Activated T-helper 17 cell treated with anti-CD3 and anti-CD28 coated beads, Interleukin-2, amount 50 U/mL, for 72 hours (primary cell): ENCODE data around the gene TMCC2. TPM values are rescaled to one million over a fixed set of nuclear protein-coding genes. Genes with fewer than 3 reads are reported as not detected.

ENCODE experiments used
- ATAC-seq: fragments of 150-1000 bp; cut with Tn5 transposase; replicated peaks from 2 replicates; pipeline ENCODE4 v1.10.0; 2021; ENCODE audit warnings: mild to moderate bottlenecking, moderate library complexity
- H3K27ac Mint-ChIP-seq: one replicate; pipeline ENCODE4 v1.8.0; 2022; ENCODE audit warnings: mixed read lengths
- H3K27me3 Mint-ChIP-seq: one replicate; pipeline ENCODE4 v1.8.0; 2022; ENCODE audit warnings: mixed read lengths
- H3K36me3 Mint-ChIP-seq: one replicate; pipeline ENCODE4 v1.8.0; 2022; ENCODE audit warnings: low read depth, mild to moderate bottlenecking, mixed read lengths
- H3K4me1 Mint-ChIP-seq: one replicate; pipeline ENCODE4 v1.8.0; 2022; ENCODE audit warnings: mixed read lengths
- H3K4me3 Mint-ChIP-seq: one replicate; pipeline ENCODE4 v1.8.0; 2022; ENCODE audit warnings: mild to moderate bottlenecking, mixed read lengths
- H3K9me3 Mint-ChIP-seq: one replicate; pipeline ENCODE4 v1.8.0; 2022; ENCODE audit warnings: mixed read lengths
- total RNA-seq, 2 donors: library from RNA; stranded (reverse); gene quantifications; one replicate each; pipeline ENCODE4 v1.2.3, GENCODE V29; 2022

Gene TMCC2
- total RNA-seq, 2 donors from 2014 or later = 2.6 to 3.5 TPM

DNA sequence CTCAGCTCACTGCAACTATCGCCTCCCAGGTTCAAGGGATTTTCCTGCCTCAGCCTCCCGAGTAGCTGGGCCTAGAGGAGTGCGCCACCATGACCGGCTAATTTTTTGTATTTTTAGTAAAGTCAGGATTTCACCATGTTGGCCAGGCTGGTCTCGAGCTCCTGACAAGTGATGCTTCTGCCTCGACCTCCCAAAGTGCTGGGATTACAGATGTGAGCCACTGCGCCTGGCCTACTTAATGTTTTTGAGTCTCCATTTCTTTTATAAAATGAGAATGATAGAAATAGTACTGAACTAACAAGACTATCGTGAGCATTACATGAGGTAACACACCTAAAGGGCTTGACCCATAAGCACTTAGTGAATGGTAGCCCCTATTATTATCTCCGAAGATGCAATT lies 72.4 kb downstream of the TMCC2 start:
- Mint-ChIP-seq H3K27ac (no peak overlapping the region), H3K27me3 (no peaks in the 10 kb centered on the region), H3K4me3 (no peak overlapping the region), H3K9me3 (no peaks in the 10 kb centered on the region), H3K4me1 (peaks cover 17% of the 10 kb centered on the region), H3K36me3 (peaks cover 14% of the 10 kb centered on the region)
- ATAC-seq = no peak

- peaks cover 12% of the 10 kb centered on the region for H3K4me1 Mint-ChIP-seq
- no peak overlapping the region for H3K4me3 Mint-ChIP-seq
- H3K27me3 Mint-ChIP-seq = no peaks in the 10 kb centered on the region
- no peak overlapping the region for H3K27ac Mint-ChIP-seq
- no peaks in the 10 kb centered on the region for H3K9me3 Mint-ChIP-seq
- ATAC-seq = no peak
- H3K36me3 Mint-ChIP-seq = peaks cover 26% of the 10 kb centered on the region
Measured at GRCh38 chr1:205301205-205301821, 73.6 kb downstream of the TMCC2 start.

DNA sequence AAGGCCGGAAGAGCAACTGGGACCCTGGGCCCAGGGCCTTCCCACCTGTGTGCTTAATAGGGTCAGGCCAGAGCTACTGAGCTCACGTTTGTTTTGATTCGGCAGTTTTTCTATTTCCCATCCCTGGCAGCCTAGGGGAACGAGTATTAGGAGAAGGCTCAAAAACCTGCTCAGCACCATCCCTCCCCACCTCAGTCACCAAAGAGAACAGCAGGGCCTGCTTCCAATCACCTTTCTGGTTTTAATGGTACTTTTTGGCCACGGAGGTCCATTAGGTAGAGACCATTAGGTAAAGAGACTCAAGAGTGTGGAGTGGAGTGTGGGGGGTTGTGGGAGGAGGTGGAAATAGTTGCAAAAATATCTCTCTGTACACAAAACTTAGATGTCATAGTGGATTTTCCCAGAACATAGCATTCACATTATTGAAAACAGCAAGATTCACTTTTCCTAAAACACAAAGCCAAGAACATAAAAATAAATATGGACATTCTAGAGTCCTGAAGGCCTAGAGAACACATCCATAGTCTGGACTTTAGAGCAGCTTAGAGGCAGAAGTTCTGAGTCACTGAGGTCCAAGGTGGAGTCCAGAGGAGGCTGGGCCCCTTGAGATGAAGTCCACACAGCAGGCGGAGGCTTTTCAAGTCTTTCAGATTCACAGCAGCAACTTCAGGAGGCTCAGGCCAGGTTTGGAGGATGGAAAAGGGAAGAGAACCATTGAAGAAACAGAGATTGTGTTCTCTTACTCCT lies 74.3 kb downstream of the TMCC2 start:
- no peaks in the 10 kb centered on the region for H3K27me3 Mint-ChIP-seq
- ATAC-seq = no peak
- H3K9me3 Mint-ChIP-seq = no peaks in the 10 kb centered on the region
- H3K4me1 Mint-ChIP-seq = peaks cover 10% of the 10 kb centered on the region
- H3K27ac Mint-ChIP-seq = peak overlapping the region; percentile 24
- peaks cover 33% of the 10 kb centered on the region for H3K36me3 Mint-ChIP-seq
- H3K4me3 Mint-ChIP-seq = no peak overlapping the region

DNA sequence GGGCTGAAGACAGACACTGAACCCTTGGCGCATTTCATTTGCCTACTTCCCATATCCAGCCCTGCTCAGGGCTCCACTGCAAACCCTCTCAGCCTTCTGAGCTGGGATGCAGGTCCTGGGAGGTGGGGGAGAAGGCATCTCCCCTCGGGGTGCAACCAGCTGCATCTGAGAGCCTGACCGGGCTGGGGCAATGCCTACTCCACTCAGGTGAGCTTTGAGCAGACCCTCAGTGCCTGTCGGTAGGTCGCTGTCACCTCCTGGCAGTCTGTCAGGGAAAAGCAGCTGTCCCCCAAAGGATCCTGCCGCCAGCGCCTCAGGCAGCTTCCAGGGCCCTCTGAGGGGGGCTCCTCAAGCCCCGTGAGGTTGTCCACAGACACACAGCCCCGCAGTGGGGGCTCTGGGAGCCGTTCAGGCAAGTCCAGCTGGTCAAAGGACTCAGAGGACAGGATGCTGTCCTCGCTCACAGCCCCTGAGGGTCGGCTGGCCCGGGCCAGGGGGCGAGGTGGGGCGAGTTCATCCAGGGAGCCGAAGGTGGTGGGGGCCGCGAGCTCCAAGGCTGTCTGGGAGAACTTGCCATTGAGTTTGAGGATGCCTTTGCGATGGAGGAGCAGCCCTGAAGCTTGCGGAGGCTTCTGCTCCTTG lies 75.6 kb downstream of the TMCC2 start:
- H3K36me3 Mint-ChIP-seq = peaks cover 46% of the 10 kb centered on the region
- H3K27ac Mint-ChIP-seq = no peak overlapping the region
- H3K9me3 Mint-ChIP-seq = no peaks in the 10 kb centered on the region
- H3K27me3 Mint-ChIP-seq = no peaks in the 10 kb centered on the region
- H3K4me3 Mint-ChIP-seq = no peak overlapping the region
- peaks cover 14% of the 10 kb centered on the region for H3K4me1 Mint-ChIP-seq
- ATAC-seq = no peak

- H3K4me1 Mint-ChIP-seq = peaks cover 14% of the 10 kb centered on the region
- no peak overlapping the region for H3K4me3 Mint-ChIP-seq
- no peaks in the 10 kb centered on the region for H3K9me3 Mint-ChIP-seq
- H3K36me3 Mint-ChIP-seq = peaks cover 52% of the 10 kb centered on the region
- H3K27ac Mint-ChIP-seq = peak overlapping the region; percentile 45
- no peak for ATAC-seq
- H3K27me3 Mint-ChIP-seq = no peaks in the 10 kb centered on the region
Measured at GRCh38 chr1:205304046-205304694, 76.4 kb downstream of the TMCC2 start.

GRCh38 chr1:205304695-205305070 lies 76.9 kb downstream of the TMCC2 start:
- peaks cover 52% of the 10 kb centered on the region for H3K36me3 Mint-ChIP-seq
- H3K9me3 Mint-ChIP-seq = no peaks in the 10 kb centered on the region
- peak; percentile 34 for ATAC-seq
- H3K4me3 Mint-ChIP-seq = no peak overlapping the region
- peak overlapping the region; percentile 45 for H3K27ac Mint-ChIP-seq
- H3K27me3 Mint-ChIP-seq = no peaks in the 10 kb centered on the region
- peaks cover 14% of the 10 kb centered on the region for H3K4me1 Mint-ChIP-seq

DNA sequence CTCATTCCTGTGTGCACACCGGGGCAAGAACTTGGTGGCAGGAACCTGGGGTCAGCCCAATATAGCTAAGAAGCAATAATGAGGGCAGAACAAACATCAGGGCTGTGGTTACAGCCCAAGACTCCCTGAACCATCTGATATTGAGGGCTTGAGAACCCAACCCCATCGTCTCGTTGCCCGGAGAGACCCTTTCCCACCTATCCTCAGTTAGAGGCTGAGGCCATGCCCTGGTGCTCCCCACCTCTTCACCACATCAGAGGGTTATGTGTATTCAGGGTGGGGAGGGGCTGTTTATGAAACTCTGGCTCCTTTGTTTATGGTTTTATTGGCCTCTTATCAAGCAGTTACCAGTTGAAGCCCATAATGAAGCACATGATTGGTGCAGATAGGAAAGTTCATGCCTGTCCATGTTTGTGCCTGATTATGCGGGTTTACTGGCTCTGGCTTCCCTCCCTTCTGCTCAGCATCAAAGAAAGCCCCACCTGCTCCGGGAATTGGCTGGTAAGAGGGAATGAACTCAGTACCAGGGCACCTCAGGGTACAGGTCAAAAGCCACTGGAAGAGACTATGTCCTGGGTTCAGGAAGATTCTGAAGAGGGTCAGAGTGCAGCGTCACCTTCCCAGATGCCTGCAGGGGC lies 79.3 kb downstream of the TMCC2 start:
- Mint-ChIP-seq H3K27ac (peak overlapping the region; percentile 14), H3K4me3 (no peak overlapping the region), H3K36me3 (peaks cover 70% of the 10 kb centered on the region), H3K9me3 (no peaks in the 10 kb centered on the region), H3K4me1 (peaks cover 24% of the 10 kb centered on the region), H3K27me3 (no peaks in the 10 kb centered on the region)
- no peak for ATAC-seq

DNA sequence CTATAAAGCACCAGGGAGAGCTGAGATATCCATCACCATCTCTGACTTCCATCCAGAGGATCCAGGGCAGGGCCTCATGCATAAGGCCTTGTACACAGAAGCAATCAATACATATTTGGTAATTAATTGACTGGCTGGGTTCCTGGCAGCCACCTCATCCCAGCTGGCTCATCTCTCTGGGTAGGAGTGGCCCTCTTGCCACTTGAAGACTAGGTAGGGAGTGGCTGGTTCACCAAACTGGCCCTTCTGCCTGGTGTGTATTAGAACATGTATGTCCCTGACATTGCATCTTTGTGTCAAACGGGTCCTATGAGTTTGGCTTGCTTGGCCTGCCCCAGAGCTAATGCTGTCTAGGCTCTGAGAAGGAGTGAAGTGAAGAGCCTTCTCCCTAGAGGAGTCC lies 82.0 kb downstream of the TMCC2 start:
- no peak for ATAC-seq
- Mint-ChIP-seq H3K4me3 (no peak overlapping the region), H3K4me1 (peaks cover 31% of the 10 kb centered on the region), H3K27me3 (no peaks in the 10 kb centered on the region), H3K36me3 (peaks cover 61% of the 10 kb centered on the region), H3K27ac (peak overlapping the region; percentile 22), H3K9me3 (no peaks in the 10 kb centered on the region)

GRCh38 chr1:205310976-205311704 lies 83.4 kb downstream of the TMCC2 start:
- Mint-ChIP-seq H3K9me3 (no peaks in the 10 kb centered on the region), H3K27me3 (no peaks in the 10 kb centered on the region), H3K4me3 (no peak overlapping the region), H3K36me3 (peaks cover 47% of the 10 kb centered on the region), H3K27ac (peak overlapping the region; percentile 22), H3K4me1 (peaks cover 32% of the 10 kb centered on the region)
- ATAC-seq = no peak

DNA sequence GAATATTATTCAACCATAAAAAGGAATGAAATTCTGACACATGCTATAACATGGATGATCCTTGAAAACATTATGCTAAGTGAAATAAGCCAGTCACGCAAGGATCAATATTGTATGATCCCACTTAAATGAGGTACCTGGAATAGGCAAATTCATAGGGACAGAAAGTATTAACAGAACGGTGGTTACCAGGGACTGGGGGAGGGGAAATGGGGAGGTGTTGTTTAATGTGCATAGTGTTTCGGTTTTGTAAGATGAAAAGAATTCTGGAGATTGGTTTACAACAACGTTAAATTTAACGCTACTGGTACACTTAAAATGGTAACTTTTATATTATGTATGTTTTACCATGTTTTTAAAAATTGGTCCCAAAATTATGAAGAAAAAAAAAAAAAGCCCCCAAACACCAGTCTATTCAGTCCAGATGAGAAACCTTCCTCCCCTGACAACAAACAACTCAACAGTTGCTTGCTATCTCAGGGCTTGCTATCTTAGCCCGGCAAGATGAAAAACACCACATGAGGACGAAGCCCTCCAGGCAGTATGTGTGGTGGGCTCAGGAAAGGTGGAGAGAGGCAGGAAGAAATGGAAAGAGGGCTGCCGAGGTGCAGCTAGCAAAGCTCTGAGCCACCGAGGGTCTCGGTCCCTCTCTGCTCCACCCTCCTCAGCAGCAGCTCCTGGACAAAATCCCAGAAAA lies 85.3 kb downstream of the TMCC2 start:
- H3K27me3 Mint-ChIP-seq = no peaks in the 10 kb centered on the region
- peaks cover 42% of the 10 kb centered on the region for H3K4me1 Mint-ChIP-seq
- no peaks in the 10 kb centered on the region for H3K9me3 Mint-ChIP-seq
- ATAC-seq = no peak
- peak overlapping the region; percentile 88 for H3K4me3 Mint-ChIP-seq
- peak overlapping the region; percentile 88 for H3K27ac Mint-ChIP-seq
- H3K36me3 Mint-ChIP-seq = peaks cover 28% of the 10 kb centered on the region

- no peaks in the 10 kb centered on the region for H3K9me3 Mint-ChIP-seq
- no peaks in the 10 kb centered on the region for H3K27me3 Mint-ChIP-seq
- H3K4me1 Mint-ChIP-seq = peaks cover 48% of the 10 kb centered on the region
- peaks cover 21% of the 10 kb centered on the region for H3K36me3 Mint-ChIP-seq
- ATAC-seq = peak; percentile 78
- peak overlapping the region; percentile 88 for H3K27ac Mint-ChIP-seq
- peak overlapping the region; percentile 88 for H3K4me3 Mint-ChIP-seq
Measured at GRCh38 chr1:205313563-205314308, 86.0 kb downstream of the TMCC2 start.

- H3K4me1 Mint-ChIP-seq = peaks cover 60% of the 10 kb centered on the region
- no peaks in the 10 kb centered on the region for H3K27me3 Mint-ChIP-seq
- peaks cover 19% of the 10 kb centered on the region for H3K36me3 Mint-ChIP-seq
- H3K4me3 Mint-ChIP-seq = peak overlapping the region; percentile 88
- peak overlapping the region; percentile 88 for H3K27ac Mint-ChIP-seq
- no peak for ATAC-seq
- no peaks in the 10 kb centered on the region for H3K9me3 Mint-ChIP-seq
Measured at GRCh38 chr1:205315008-205315618, 87.4 kb downstream of the TMCC2 start.
